PC-3 (cell line): ENCODE data around the gene RNU1-3.
A peak's percentile ranks its signal among the peaks of the same experiment; 100 is the strongest.
"Not testable (repeated sequence)": the region's sequence is repeated elsewhere in the genome, so short reads cannot be mapped to it uniquely, and the experiment has no call there.

Source experiments
- EZH2 ChIP-seq: fragments of 300-600 bp; sonication (generic); IDR thresholded peaks from one replicate; pipeline ENCODE4 v1.6.1; 2017; ENCODE audit warnings: antibody characterized with exemption, mild to moderate bottlenecking, low read length; ENCODE audit not compliant: unreplicated experiment
- EZH2phosphoT487 ChIP-seq: fragments of 300-600 bp; sonication (generic); IDR thresholded peaks from 2 replicates; pipeline ENCODE4 v1.6.1; 2018; ENCODE audit warnings: mild to moderate bottlenecking, antibody characterized with exemption, low read length, borderline replicate concordance
- TF ChIP-seq, protein P1 (sequence below): fragments of 300-600 bp; sonication (generic); conservative IDR thresholded peaks from 2 replicates; pipeline ENCODE4 v1.5.1; 2017; ENCODE audit warnings: antibody characterized with exemption, low read depth, mild to moderate bottlenecking, low read length

DNA sequence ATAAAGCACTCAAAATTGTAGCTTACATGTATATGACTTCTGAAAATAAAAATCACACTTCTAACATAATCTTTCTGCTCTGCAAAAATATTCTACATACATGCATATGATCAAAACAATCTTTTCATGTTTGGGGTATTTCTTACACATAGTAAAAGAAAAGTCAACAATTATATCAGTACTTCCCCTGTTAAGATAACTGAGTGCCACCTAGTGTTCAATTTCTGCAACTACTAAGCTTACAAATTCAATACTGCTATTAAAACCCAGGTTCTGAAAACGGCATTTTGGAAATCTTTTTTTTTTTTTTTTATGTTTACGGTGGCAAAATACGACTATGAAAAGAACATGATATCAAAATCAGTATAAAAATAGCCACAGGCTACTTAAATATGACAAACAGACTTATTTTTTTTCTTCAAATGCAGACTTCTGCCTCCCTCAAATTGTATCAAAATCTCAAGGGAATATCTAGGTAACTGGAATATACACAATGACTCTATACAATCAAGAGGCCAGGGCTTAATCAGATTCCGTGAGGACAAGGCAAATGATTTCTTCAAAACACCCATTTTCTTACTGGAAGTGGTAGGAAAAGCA is 18.1 kb upstream of the RNU1-3 start:
- not testable (repeated sequence) for TF ChIP-seq EZH2, EZH2phosphoT487
- TF ChIP-seq, protein P1, sequence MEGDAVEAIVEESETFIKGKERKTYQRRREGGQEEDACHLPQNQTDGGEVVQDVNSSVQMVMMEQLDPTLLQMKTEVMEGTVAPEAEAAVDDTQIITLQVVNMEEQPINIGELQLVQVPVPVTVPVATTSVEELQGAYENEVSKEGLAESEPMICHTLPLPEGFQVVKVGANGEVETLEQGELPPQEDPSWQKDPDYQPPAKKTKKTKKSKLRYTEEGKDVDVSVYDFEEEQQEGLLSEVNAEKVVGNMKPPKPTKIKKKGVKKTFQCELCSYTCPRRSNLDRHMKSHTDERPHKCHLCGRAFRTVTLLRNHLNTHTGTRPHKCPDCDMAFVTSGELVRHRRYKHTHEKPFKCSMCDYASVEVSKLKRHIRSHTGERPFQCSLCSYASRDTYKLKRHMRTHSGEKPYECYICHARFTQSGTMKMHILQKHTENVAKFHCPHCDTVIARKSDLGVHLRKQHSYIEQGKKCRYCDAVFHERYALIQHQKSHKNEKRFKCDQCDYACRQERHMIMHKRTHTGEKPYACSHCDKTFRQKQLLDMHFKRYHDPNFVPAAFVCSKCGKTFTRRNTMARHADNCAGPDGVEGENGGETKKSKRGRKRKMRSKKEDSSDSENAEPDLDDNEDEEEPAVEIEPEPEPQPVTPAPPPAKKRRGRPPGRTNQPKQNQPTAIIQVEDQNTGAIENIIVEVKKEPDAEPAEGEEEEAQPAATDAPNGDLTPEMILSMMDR, result peak; percentile 24; the same call in 1 of the 2 replicates
